ENCODE results near the gene SSTR5. TPM values are rescaled to one million over a fixed set of nuclear protein-coding genes. Genes with fewer than 3 reads are reported as not detected.

Gene SSTR5
- total RNA-seq, 2 experiments from 2014 or later: not detected

GRCh38 chr16:1058216-1058615 lies 14.3 kb upstream of the SSTR5 start:
- DNase-seq (no peak), ATAC-seq (no peak)
- CTCF ChIA-PET: interaction anchor here (0.6 to 1.2 kb wide), 2 partner anchors 45 to 259 kb away, joined by 3 to 5 read pairs; no protein-coding TSS in a partner anchor
- no peak overlapping the region for H3K27ac Mint-ChIP-seq
- H3K9me3 Mint-ChIP-seq (ENCODE audit: low read depth): peaks cover 4% of the 10 kb centered on the region
- H3K27me3 Mint-ChIP-seq: peaks cover 3% of the 10 kb centered on the region
- no peak overlapping the region for H3K4me3 Mint-ChIP-seq
- no peaks in the 10 kb centered on the region for H3K4me1 Mint-ChIP-seq
- peaks cover 3% of the 10 kb centered on the region for H3K36me3 Mint-ChIP-seq (ENCODE audit: low read depth)
- POLR2A ChIA-PET: no interaction called here
- intact Hi-C loops (cut with DNase I, micrococcal nuclease): no loop called here

GRCh38 chr16:1059310-1059709 lies 13.2 kb upstream of the SSTR5 start:
- Mint-ChIP-seq H3K27ac (no peak overlapping the region), H3K4me1 (no peaks in the 10 kb centered on the region), H3K4me3 (no peak overlapping the region), H3K27me3 (peaks cover 3% of the 10 kb centered on the region), H3K36me3 (ENCODE audit: low read depth) (peaks cover 3% of the 10 kb centered on the region), H3K9me3 (ENCODE audit: low read depth) (peaks cover 4% of the 10 kb centered on the region)
- ChIA-PET POLR2A (no interaction called here), CTCF (no interaction called here)
- intact Hi-C loops (cut with DNase I, micrococcal nuclease): no loop called here
- ATAC-seq: no peak
- DNase-seq: no peak

DNA sequence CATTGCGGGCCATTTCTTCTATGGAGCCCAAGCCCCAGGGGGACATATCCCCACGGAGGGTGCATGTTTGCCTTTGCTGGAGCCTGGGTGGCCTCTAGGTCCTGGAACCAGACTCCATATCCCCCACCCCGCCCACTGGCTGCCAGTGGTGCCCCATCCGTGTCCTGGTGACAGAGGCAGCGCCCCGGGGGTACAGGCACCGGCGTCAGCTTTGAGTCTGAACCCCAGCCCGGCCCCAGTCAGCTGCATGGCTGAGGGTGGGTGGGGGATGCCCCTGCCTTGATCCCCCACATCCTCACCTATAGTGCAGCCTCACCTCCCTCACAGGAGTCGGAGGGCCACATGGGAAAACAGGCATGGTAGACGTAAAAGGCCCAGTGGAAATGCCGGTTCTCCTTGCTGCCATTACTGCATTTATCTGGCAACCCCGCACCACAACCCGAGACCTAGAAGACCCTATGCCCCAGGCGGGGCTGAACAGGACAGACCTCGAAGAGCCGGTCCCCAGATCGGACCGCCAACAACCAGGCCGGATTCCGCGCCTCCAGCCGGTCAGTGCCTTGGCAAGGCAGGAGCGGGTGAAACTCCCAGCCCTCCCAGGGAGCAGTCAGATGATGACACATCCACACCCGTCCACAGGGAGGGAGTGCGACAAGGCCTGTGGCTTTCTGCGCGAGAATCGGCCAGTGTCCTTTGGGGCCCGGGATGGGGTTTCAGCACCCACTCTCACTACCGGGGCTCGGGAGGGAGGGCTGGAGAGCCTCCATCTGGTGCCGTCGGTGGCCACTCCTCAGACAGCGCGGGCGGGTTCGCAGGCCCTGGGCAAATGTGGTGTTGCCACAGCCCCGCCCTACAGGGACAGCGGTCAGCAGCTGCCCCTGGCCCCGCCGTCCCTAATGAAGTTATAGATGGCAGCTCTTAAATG lies 11.9 kb upstream of the SSTR5 start:
- H3K4me3 Mint-ChIP-seq: no peak overlapping the region
- CTCF ChIA-PET: no interaction called here

DNA sequence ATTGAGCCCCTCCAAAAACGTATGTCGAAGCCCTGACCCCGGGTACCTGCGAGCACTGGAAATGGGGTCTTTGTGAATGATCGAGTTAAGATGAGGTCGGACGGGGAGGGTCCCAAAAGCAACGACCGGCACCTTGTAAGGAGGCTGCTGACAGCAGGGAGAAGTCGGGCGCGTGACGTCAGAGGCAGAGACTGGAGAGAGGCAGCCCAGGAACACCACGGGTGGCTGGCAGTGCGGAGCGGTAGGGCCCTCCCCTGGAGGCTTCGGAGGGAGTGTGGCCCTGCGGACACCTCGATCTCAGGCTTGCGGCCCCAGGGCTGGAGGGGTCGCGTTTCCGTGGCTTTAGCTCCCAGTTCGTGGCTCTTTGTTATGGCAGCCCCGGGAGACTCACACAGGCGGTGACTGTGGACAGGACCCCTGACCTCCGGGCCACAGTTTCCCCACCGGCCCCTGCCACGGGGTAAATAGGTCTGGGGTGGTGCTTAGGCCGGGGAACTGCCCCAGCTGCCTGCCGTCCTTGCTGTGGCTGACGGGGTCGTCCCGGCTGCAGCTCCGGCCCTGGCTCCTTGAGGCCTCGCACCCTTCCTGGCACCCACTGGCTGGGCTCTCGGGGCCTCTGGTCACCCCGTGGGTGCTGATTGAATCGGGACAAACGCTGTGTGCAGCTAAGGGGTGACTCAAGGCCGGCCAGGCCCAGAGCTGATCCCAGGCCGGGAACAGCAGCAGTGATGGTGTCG lies 10.6 kb upstream of the SSTR5 start:
- Mint-ChIP-seq H3K27me3 (peaks cover 14% of the 10 kb centered on the region), H3K9me3 (ENCODE audit: low read depth) (peaks cover 4% of the 10 kb centered on the region), H3K4me3 (no peak overlapping the region), H3K36me3 (ENCODE audit: low read depth) (peaks cover 3% of the 10 kb centered on the region), H3K4me1 (no peaks in the 10 kb centered on the region), H3K27ac (no peak overlapping the region)
- DNase-seq (no peak), ATAC-seq (no peak)
- ChIA-PET POLR2A (no interaction called here), CTCF (no interaction called here)
- intact Hi-C loops (cut with DNase I, micrococcal nuclease): no loop called here

More for the DNA sequence above, 11.9 kb upstream of the SSTR5 start:
- Mint-ChIP-seq H3K4me1 (no peaks in the 10 kb centered on the region), H3K27me3 (peaks cover 9% of the 10 kb centered on the region), H3K27ac (no peak overlapping the region), H3K36me3 (ENCODE audit: low read depth) (peaks cover 3% of the 10 kb centered on the region), H3K9me3 (ENCODE audit: low read depth) (peaks cover 4% of the 10 kb centered on the region)
- DNase-seq: no peak
- intact Hi-C loops (cut with DNase I, micrococcal nuclease): no loop called here
- POLR2A ChIA-PET: no interaction called here
- no peak for ATAC-seq

- no peak for DNase-seq
- ATAC-seq: no peak
- H3K9me3 Mint-ChIP-seq (ENCODE audit: low read depth): peaks cover 4% of the 10 kb centered on the region
- CTCF ChIA-PET: no interaction called here
- POLR2A ChIA-PET: no interaction called here
- intact Hi-C loops (cut with DNase I, micrococcal nuclease): no loop called here
- peaks cover 19% of the 10 kb centered on the region for H3K27me3 Mint-ChIP-seq
- H3K4me3 Mint-ChIP-seq: no peak overlapping the region
- peaks cover 3% of the 10 kb centered on the region for H3K36me3 Mint-ChIP-seq (ENCODE audit: low read depth)
- no peaks in the 10 kb centered on the region for H3K4me1 Mint-ChIP-seq
- H3K27ac Mint-ChIP-seq: no peak overlapping the region
Measured at GRCh38 chr16:1062895-1063294, 9.7 kb upstream of the SSTR5 start.

DNA sequence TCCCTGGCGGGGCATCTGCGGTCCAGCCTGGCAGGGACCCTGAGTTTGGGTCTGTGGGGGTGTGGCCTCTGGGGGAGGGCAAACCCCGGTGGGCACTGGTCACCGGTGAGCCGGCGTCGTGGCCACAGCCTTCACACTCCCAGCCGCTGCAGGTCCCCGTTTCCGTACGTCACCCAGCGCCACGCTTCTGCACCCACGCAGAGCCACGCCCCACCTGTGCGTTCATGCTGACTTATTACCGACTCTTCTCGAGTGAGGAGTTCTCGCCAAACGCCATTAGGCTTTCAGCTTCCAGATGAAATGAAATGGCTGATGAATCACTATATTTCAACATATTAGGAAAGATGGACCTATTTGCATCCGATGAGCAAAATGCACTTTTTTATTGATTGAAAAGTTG lies 8.8 kb upstream of the SSTR5 start:
- no peak overlapping the region for H3K4me3 Mint-ChIP-seq
- ChIA-PET CTCF (no interaction called here), POLR2A (no interaction called here)
- ATAC-seq: no peak
- no peak for DNase-seq
- intact Hi-C loops (cut with DNase I, micrococcal nuclease): no loop called here
- no peaks in the 10 kb centered on the region for H3K4me1 Mint-ChIP-seq
- H3K27me3 Mint-ChIP-seq: peaks cover 20% of the 10 kb centered on the region
- H3K9me3 Mint-ChIP-seq (ENCODE audit: low read depth): peaks cover 4% of the 10 kb centered on the region
- no peak overlapping the region for H3K27ac Mint-ChIP-seq
- peaks cover 3% of the 10 kb centered on the region for H3K36me3 Mint-ChIP-seq (ENCODE audit: low read depth)

DNA sequence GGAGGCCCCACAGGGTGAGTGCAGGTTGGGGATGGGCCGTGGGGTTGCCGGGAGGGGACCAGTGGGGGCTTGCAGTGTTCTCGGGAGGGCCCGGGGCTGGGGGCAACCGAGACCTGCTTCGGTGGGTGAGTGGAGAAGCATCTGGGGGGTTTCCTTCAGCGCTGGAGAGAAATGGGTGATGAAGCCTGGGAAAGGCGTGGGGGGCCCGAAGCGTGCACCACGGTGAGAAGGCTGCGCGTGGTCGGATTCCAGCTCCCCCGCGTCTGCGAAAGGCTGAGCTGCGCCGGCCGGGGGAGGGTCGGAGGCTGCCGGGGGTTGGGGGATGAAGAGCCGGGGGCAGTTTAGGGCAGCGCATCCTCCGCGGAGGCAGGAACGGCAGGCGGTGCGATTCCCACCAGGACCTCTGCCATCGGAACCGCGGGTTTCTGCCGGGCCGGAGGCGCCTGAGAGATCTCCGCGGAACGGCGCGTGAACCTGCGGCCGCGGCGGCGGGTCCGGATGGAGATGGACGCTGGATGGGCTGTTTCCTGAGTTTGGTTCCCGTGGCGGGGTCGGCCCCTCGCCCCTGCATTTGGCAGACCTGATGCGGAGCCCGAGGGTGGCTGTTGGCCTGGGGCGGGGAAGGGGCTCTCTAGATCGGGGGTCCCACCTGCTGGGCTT lies 6.9 kb upstream of the SSTR5 start:
- Mint-ChIP-seq H3K9me3 (ENCODE audit: low read depth) (no peaks in the 10 kb centered on the region), H3K4me3 (no peak overlapping the region), H3K4me1 (no peaks in the 10 kb centered on the region), H3K27me3 (peaks cover 21% of the 10 kb centered on the region), H3K36me3 (ENCODE audit: low read depth) (no peaks in the 10 kb centered on the region), H3K27ac (no peak overlapping the region)
- ATAC-seq (no peak), DNase-seq (no peak)
- ChIA-PET CTCF (no interaction called here), POLR2A (no interaction called here)
- intact Hi-C loops (cut with DNase I, micrococcal nuclease): no loop called here

DNA sequence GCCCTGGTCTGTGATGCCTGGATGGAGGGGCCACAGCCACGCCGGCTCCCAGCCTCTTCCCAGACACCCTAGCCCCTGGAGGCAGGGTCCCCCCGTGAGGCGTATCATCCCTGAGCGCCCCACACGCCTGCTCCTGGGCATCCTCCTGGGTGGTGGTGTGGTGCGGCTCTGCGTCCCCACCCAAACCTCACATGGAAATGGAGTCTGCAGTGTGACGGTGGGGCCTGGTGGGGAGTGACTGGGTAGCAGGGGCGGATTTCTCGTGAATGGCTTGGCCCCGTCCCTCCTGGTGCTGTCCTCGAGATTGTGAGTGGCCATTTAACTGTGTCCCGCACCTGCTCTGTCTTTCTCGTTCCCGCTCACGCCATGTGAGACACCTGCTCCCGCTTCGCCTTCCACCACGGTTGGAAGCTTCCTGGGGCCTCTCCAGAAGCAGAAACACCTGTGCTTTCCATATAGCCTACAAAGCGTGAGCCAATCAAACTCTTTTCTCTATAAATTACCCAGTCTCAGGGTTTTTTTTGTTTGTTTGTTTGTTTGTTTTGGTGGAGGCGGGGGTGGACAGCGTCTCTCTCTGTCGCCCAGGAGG lies 5.9 kb upstream of the SSTR5 start:
- no peaks in the 10 kb centered on the region for H3K36me3 Mint-ChIP-seq (ENCODE audit: low read depth)
- H3K9me3 Mint-ChIP-seq (ENCODE audit: low read depth): no peaks in the 10 kb centered on the region
- DNase-seq (no peak), ATAC-seq (no peak)
- intact Hi-C loops (cut with DNase I, micrococcal nuclease): no loop called here
- H3K27me3 Mint-ChIP-seq: peaks cover 22% of the 10 kb centered on the region
- H3K4me3 Mint-ChIP-seq: no peak overlapping the region
- no peaks in the 10 kb centered on the region for H3K4me1 Mint-ChIP-seq
- POLR2A ChIA-PET: interaction anchor here (0.6 kb wide), 1 partner anchor 659 kb away, joined by 6 read pairs; no protein-coding TSS in a partner anchor
- H3K27ac Mint-ChIP-seq: no peak overlapping the region
- CTCF ChIA-PET: no interaction called here

GRCh38 chr16:1067629-1068028 lies 4.9 kb upstream of the SSTR5 start:
- DNase-seq (no peak), ATAC-seq (no peak)
- Mint-ChIP-seq H3K9me3 (ENCODE audit: low read depth) (no peaks in the 10 kb centered on the region), H3K27me3 (peaks cover 27% of the 10 kb centered on the region), H3K4me3 (peak overlapping the region; percentile 68), H3K27ac (peak overlapping the region; percentile 52), H3K36me3 (ENCODE audit: low read depth) (no peaks in the 10 kb centered on the region), H3K4me1 (no peaks in the 10 kb centered on the region)
- intact Hi-C loops (cut with DNase I, micrococcal nuclease): no loop called here
- ChIA-PET POLR2A (no interaction called here), CTCF (no interaction called here)

DNA sequence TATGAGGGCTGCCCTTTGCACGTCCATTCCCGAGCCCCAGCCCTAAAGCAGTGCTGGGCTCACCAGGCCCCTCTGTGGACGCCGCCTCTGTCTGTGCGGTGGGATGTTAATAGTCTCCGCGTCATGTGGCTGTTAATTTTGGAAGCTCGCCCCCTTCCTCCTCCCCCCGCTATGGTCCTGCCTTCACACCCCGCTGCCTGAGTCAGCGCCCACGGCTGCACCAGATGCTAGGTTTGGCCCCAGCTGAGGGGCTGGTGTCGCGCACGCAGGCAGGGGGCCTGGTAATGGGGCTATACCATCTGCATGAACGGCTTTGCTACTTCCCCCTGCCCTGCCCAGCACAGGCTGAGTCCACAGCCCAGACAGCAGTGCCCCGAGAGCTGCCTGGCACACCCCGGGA lies 4.1 kb upstream of the SSTR5 start:
- intact Hi-C loops (cut with DNase I, micrococcal nuclease): no loop called here
- Mint-ChIP-seq H3K4me3 (no peak overlapping the region), H3K27ac (no peak overlapping the region), H3K9me3 (ENCODE audit: low read depth) (no peaks in the 10 kb centered on the region), H3K36me3 (ENCODE audit: low read depth) (no peaks in the 10 kb centered on the region), H3K27me3 (peaks cover 27% of the 10 kb centered on the region), H3K4me1 (no peaks in the 10 kb centered on the region)
- POLR2A ChIA-PET: no interaction called here
- ATAC-seq (no peak), DNase-seq (no peak)
- CTCF ChIA-PET: interaction anchor here (0.9 kb wide), 1 partner anchor 11 kb away, joined by 4 read pairs; no protein-coding TSS in a partner anchor

GRCh38 chr16:1069154-1069553 lies 3.4 kb upstream of the SSTR5 start:
- peak; percentile 57 for ATAC-seq
- no peak overlapping the region for H3K4me3 Mint-ChIP-seq
- no peaks in the 10 kb centered on the region for H3K36me3 Mint-ChIP-seq (ENCODE audit: low read depth)
- peaks cover 27% of the 10 kb centered on the region for H3K27me3 Mint-ChIP-seq
- CTCF ChIA-PET: interaction anchor here (0.9 kb wide), 1 partner anchor 12 kb away, joined by 4 read pairs; no protein-coding TSS in a partner anchor
- POLR2A ChIA-PET: interaction anchor here (0.6 kb wide), 1 partner anchor 320 kb away, joined by 5 read pairs; no protein-coding TSS in a partner anchor
- peak; percentile 39 for DNase-seq
- intact Hi-C loops (cut with DNase I, micrococcal nuclease): no loop called here
- H3K9me3 Mint-ChIP-seq (ENCODE audit: low read depth): no peaks in the 10 kb centered on the region
- no peaks in the 10 kb centered on the region for H3K4me1 Mint-ChIP-seq
- no peak overlapping the region for H3K27ac Mint-ChIP-seq

Data from activated CD4-positive, alpha-beta T cell treated with anti-CD3 and anti-CD28 coated beads for 36 hours (primary cell).